RWPE1 (cell line): ENCODE measurements around the gene ALPL.

Experiments used
- CTCF ChIA-PET: fragments of 350-600 bp; sonication (Branson Sonifier 250); formaldehyde crosslinking; extraction: SDS; loops from one replicate; lab custom pipeline; 2021; lab: Yijun Ruan, JAX
- POLR2A ChIA-PET: fragments of 400-600 bp; formaldehyde crosslinking; extraction: SDS; loops from one replicate; lab custom pipeline; 2020; ENCODE audit warnings: antibody characterized with exemption; ENCODE audit not compliant: low non-redundant PET; lab: Yijun Ruan, JAX
- DNase-seq: peaks from one replicate; pipeline ENCODE4 v3.0.0; 2012; ENCODE audit warnings: low spot score
- H3K27ac ChIP-seq: fragments of 450-650 bp; 2 replicates; pipeline ENCODE4 v1.5.1; 2017
- TF ChIP-seq, protein P1 (sequence below): fragments of 450-650 bp; conservative IDR thresholded peaks from 2 replicates; pipeline ENCODE4 v1.5.1; 2017; ENCODE audit warnings: low read depth, mild to moderate bottlenecking

The ALPL gene

DNA sequence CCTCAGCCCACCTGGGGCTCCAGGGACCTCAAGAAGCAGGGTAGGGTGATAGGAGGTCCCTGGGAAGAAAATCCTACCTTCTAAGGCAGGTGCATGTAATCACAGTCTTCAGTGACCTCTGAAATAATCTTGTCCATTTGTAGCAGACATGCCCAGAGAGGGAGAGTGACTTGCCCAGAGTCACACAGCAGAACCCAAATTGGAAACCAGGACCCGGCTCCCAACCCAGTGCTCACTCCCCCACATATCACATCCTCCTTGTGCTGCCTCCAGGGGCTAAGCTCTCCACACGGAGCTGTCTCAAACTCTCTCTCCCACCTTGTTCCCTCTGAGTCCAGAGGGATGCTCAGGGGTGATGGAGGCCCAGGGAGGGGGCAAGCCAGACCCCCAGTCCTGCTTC, 87.4 kb downstream of the ALPL start:
- ChIA-PET POLR2A (no interaction called here), CTCF (interaction anchor here (0.6 to 1.4 kb wide), 2 partner anchors 62 to 679 kb away, joined by 3 read pairs; no protein-coding TSS in a partner anchor)
- TF ChIP-seq, protein P1, sequence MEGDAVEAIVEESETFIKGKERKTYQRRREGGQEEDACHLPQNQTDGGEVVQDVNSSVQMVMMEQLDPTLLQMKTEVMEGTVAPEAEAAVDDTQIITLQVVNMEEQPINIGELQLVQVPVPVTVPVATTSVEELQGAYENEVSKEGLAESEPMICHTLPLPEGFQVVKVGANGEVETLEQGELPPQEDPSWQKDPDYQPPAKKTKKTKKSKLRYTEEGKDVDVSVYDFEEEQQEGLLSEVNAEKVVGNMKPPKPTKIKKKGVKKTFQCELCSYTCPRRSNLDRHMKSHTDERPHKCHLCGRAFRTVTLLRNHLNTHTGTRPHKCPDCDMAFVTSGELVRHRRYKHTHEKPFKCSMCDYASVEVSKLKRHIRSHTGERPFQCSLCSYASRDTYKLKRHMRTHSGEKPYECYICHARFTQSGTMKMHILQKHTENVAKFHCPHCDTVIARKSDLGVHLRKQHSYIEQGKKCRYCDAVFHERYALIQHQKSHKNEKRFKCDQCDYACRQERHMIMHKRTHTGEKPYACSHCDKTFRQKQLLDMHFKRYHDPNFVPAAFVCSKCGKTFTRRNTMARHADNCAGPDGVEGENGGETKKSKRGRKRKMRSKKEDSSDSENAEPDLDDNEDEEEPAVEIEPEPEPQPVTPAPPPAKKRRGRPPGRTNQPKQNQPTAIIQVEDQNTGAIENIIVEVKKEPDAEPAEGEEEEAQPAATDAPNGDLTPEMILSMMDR, result no peak

GRCh38 chr1:21597753-21598152, 88.5 kb downstream of the ALPL start:
- H3K27ac ChIP-seq, result no peak overlapping the region
- CTCF ChIA-PET, result no interaction called here
- POLR2A ChIA-PET, result no interaction called here
- no peak for DNase-seq
- TF ChIP-seq, protein P1, result no peak

More for the DNA sequence above, 87.4 kb downstream of the ALPL start:
- no peak for DNase-seq
- H3K27ac ChIP-seq, result no peak overlapping the region

DNA sequence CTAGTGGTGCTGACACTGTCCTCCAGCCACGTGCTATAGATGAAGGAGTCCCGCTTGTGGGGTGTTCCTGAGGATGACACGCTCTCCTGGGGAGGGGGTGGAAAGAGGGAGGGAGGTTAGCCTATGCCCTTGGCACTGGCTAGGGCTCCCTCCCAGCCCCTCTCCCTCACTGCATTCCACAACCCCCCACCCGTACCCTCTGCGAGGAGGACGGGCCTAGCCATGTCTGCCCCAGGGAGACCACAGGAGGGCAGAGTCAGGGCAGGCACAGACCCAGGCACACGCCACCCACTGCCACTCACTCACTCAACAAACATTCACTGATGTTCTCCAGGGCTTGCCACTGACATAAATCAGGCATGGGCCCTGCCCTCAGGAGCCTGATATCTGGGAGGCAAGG, 89.2 kb downstream of the ALPL start:
- CTCF ChIA-PET, result no interaction called here
- no peak for DNase-seq
- POLR2A ChIA-PET, result no interaction called here
- no peak overlapping the region for H3K27ac ChIP-seq
- TF ChIP-seq, protein P1, result no peak

- H3K27ac ChIP-seq, result no peak overlapping the region
- no peak for DNase-seq
- TF ChIP-seq, protein P1, result no peak
- ChIA-PET CTCF (no interaction called here), POLR2A (no interaction called here)
Observed at GRCh38 chr1:21598904-21599303, 89.7 kb downstream of the ALPL start.

- no peak overlapping the region for H3K27ac ChIP-seq
- TF ChIP-seq, protein P1, result no peak
- DNase-seq, result no peak
- CTCF ChIA-PET, result interaction anchor here (0.5 kb wide), 1 partner anchor 19 kb away, joined by 4 read pairs; no protein-coding TSS in a partner anchor
- POLR2A ChIA-PET, result no interaction called here
Observed at GRCh38 chr1:21599402-21599801, 90.2 kb downstream of the ALPL start.

DNA sequence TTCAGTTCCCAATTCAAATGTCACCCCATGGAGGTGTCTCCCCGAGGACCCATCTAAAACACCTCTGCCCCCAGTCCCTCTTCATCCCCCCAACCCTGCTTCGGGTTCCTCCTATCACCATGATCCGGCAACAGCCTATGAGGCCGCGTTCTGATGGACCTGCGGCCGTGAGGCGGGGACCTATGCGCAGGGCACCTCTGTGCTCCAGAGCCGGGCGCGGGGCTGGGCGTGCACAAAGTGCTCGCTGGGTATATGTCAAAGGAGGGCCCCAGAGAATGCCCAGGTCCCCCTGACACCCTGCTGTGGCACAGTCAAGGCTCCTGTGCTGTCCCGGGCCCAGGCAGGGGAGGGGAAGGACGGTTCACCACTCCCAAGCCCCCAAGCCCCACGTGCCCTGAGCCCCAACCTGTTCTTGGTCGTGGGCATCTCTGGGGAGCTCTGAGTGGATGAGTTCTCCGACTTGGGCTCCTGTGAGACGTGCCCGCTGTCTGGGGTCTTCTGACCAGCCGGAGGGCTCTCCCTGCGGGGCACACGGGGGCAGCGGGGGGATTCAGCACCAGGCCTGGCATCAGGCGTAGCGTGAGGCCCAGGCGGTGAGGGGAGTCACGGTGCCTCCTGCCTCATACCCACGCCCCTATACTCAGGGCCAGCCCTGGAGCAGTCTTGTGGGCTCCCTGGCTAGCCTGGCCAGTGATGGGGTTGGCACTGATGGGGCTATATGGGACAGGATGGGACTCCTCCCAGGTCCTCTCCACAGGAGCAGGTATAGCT, 92.2 kb downstream of the ALPL start:
- POLR2A ChIA-PET, result no interaction called here
- TF ChIP-seq, protein P1, result no peak
- CTCF ChIA-PET, result no interaction called here
- no peak overlapping the region for H3K27ac ChIP-seq
- no peak for DNase-seq
